Nephron (organoid): ENCODE results near the gene QSOX2.

Experiments
- H3K27ac Mint-ChIP-seq, 3 experiments: 2 replicates each; pipeline ENCODE4 v1.8.0; 2020; ENCODE audit warnings: mixed read lengths in 3 of 3, mild to moderate bottlenecking in 2 of 3, moderate library complexity in 1 of 3
- H3K27me3 Mint-ChIP-seq: 2 replicates; pipeline ENCODE4 v1.8.0; 2021; ENCODE audit warnings: low read depth, mild to moderate bottlenecking, moderate library complexity, mixed read lengths
- H3K36me3 Mint-ChIP-seq: 2 replicates; pipeline ENCODE4 v1.8.0; 2020; ENCODE audit warnings: low read depth, mixed read lengths
- H3K4me1 Mint-ChIP-seq: 2 replicates; pipeline ENCODE4 v1.8.0; 2020; ENCODE audit warnings: mixed read lengths
- H3K4me3 Mint-ChIP-seq, 3 experiments: 2 replicates each; pipeline ENCODE4 v1.8.0; 2020; ENCODE audit warnings: mild to moderate bottlenecking in 3 of 3, mixed read lengths in 3 of 3, moderate library complexity in 2 of 3
- H3K9me3 Mint-ChIP-seq: 2 replicates; pipeline ENCODE4 v1.8.0; 2020; ENCODE audit warnings: mixed read lengths
- TF ChIP-seq, protein P1 (sequence below), 3 experiments: fragments of 200-600 bp; sonication (generic); IDR thresholded peaks; one replicate each; pipeline ENCODE4 v1.5.0; 2021; ENCODE audit warnings: antibody characterized with exemption in 3 of 3; ENCODE audit not compliant: unreplicated experiment in 3 of 3

The QSOX2 gene

DNA sequence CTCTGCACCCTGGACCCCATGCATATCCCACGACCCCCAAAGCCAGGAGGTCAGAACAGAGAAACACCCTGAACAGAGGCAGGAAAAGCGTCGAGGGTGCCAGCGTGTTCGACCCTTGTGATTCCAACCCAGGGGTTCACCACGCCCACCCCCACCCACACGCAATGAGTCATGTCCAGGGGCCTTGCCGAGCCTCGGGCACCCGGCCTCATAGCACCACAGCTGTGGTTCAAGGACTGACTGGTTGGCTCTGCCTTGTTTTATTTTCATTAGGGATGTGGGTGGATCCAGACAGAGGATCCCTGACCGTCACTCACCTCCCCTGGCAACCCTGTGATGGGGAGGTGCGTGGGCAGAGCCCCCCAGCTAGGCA, 9.5 kb upstream of the QSOX2 start:
- Mint-ChIP-seq H3K27ac (no peak overlapping the region), H3K9me3 (no peaks in the 10 kb centered on the region), H3K36me3 (no peaks in the 10 kb centered on the region), H3K4me3 (no peak overlapping the region), H3K27me3 (peaks cover 12% of the 10 kb centered on the region), H3K4me1 (peaks cover 4% of the 10 kb centered on the region)
- TF ChIP-seq, protein P1, sequence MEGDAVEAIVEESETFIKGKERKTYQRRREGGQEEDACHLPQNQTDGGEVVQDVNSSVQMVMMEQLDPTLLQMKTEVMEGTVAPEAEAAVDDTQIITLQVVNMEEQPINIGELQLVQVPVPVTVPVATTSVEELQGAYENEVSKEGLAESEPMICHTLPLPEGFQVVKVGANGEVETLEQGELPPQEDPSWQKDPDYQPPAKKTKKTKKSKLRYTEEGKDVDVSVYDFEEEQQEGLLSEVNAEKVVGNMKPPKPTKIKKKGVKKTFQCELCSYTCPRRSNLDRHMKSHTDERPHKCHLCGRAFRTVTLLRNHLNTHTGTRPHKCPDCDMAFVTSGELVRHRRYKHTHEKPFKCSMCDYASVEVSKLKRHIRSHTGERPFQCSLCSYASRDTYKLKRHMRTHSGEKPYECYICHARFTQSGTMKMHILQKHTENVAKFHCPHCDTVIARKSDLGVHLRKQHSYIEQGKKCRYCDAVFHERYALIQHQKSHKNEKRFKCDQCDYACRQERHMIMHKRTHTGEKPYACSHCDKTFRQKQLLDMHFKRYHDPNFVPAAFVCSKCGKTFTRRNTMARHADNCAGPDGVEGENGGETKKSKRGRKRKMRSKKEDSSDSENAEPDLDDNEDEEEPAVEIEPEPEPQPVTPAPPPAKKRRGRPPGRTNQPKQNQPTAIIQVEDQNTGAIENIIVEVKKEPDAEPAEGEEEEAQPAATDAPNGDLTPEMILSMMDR (IDR thresholded peaks at IDR 0.05; ENCODE audit: unreplicated experiment in 3 of 3): no peak

DNA sequence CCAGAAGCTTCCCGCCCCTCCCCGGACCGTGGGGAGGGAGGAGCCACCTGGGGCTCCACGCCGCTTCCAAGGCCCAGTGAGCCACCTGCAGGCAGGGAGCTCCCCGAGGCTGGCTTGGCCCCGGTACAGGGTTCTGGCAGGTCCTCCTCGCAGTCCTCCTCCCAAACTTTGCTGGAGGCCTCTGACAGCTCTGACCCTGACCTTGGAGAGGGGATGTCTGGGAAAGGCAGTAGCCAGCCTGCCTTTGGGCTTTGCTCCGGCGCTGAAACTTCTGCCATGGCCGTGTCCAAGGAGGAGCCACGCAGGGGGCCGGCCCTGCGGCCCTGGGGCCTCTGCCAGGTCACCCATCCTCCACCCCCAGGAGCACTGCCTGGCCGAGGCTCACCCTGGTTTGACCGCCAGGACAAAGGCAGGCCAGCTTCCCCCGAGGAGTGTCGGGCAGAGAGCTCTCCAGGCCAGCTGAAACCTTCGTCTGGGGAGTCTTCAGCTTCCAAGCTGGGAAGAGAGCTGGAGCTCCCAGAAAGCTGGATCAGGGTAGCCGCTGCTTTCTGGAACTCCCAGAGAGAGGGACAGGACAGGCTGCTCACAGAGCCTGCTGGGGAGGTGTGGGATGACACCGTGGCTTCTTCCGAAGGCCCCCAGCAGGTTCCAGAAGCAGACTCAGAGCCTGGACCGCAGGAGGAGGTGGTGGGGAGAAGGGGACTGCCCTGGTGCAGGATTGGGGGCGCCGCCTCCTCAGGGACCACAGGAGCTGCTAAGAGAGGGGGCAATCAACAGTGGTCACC, 9.0 kb upstream of the QSOX2 start:
- peaks cover 17% of the 10 kb centered on the region for H3K27me3 Mint-ChIP-seq
- no peaks in the 10 kb centered on the region for H3K36me3 Mint-ChIP-seq
- no peak overlapping the region for H3K27ac Mint-ChIP-seq

DNA sequence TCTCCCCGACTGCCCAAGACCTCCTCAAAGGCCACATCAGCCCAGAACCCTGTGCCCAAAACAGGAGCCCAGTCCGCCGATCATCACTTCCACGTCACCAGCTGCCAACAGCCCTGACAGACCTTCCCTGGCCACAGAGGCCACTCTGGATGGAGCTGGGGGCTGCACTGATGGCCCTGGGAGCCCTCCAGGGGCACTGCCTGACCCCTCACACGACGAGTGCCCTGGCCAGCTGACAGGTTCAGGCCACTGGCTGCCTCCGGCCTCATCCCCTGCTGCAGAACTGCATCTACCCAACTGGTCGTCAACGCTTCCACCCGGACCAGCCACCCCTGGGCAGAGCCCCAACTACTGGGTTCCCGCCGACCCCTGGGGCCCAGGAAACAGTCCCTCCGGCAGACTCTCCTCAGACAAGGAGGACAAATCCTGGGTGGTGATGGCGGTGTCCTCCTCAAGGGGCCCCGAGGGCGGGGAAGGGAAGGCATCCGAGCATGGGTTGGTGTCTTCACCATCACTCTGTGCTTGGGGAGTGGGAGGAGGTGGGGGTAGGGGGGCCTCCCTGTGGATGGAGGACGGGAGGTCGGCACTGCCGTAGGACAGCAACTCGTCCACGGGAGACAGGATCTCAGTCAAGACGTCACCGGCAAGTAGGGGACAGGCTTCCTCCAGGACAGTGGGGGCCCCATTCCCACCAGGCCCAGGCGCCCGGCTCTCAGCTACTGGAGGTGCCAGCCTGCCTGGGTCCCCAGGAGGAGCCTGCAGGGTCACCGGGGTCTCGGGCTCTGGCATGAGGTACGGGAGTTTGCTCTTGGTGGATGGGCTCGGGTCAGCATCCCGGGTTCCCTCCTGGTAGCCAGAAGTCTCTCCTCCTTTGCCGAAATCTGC, 7.9 kb upstream of the QSOX2 start:
- Mint-ChIP-seq H3K36me3 (no peaks in the 10 kb centered on the region), H3K4me1 (peaks cover 10% of the 10 kb centered on the region), H3K27me3 (peaks cover 14% of the 10 kb centered on the region), H3K27ac (no peak overlapping the region), H3K4me3 (no peak overlapping the region), H3K9me3 (no peaks in the 10 kb centered on the region)
- TF ChIP-seq, protein P1 (IDR thresholded peaks at IDR 0.05; ENCODE audit: unreplicated experiment in 3 of 3): no peak

More for the DNA sequence above, 9.0 kb upstream of the QSOX2 start:
- Mint-ChIP-seq H3K4me1 (peaks cover 10% of the 10 kb centered on the region), H3K9me3 (no peaks in the 10 kb centered on the region), H3K4me3 (no peak overlapping the region)
- TF ChIP-seq, protein P1 (IDR thresholded peaks at IDR 0.05; ENCODE audit: unreplicated experiment in 3 of 3): no peak

DNA sequence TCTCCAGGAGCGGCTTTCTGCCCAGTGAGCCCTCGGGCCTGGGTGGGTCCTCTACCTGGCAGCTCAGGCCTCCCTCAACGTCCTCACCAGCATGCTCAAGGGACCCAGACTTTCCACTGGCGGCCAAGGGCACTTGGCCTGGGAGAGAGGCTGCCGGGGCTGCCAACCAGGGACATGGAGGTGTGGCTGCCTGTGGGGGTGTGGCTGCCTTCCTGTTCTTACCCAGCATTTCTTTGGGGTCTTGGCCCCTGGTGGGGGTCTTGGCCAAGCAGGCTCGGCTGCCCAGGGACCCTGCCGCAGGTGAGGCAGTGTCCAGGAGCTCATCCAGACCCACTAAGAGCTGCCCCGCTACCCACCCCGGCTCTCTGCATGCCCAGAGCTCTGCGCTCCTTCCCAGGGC, 7.2 kb upstream of the QSOX2 start:
- no peak overlapping the region for H3K4me3 Mint-ChIP-seq
- H3K4me1 Mint-ChIP-seq: peaks cover 10% of the 10 kb centered on the region

DNA sequence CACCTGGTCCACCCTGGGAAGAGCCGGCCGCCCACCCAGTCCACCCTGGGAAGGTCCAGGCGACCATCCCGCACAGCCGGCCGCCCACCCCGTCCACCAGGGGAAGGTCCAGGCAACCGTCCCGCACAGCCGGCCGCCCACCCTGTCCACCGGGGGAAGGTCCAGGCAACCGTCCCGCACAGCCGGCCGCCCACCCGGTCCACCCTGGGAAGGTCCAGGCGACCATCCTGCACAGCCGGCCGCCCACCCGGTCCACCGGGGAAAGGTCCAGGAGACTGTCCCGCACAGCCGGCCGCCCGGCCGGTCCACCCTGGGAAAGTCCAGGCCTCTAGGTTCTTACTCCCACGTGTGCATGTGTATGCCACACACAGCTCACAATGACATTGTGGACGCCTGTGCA, 6.7 kb upstream of the QSOX2 start:
- Mint-ChIP-seq H3K4me3 (no peak overlapping the region), H3K9me3 (no peaks in the 10 kb centered on the region), H3K36me3 (no peaks in the 10 kb centered on the region), H3K27me3 (peaks cover 19% of the 10 kb centered on the region), H3K4me1 (peaks cover 14% of the 10 kb centered on the region), H3K27ac (no peak overlapping the region)
- TF ChIP-seq, protein P1 (IDR thresholded peaks at IDR 0.05; ENCODE audit: unreplicated experiment in 3 of 3): no peak

More for the DNA sequence above, 7.2 kb upstream of the QSOX2 start:
- no peaks in the 10 kb centered on the region for H3K36me3 Mint-ChIP-seq
- H3K27ac Mint-ChIP-seq: no peak overlapping the region
- TF ChIP-seq, protein P1 (IDR thresholded peaks at IDR 0.05; ENCODE audit: unreplicated experiment in 3 of 3): no peak
- peaks cover 14% of the 10 kb centered on the region for H3K27me3 Mint-ChIP-seq
- H3K9me3 Mint-ChIP-seq: no peaks in the 10 kb centered on the region
